Sigmoid colon (tissue), 7 donors: ENCODE measurements around the gene TBC1D19. TPM values are rescaled to one million over a fixed set of nuclear protein-coding genes. Genes with fewer than 3 reads are reported as not detected.
"Not testable (repeated sequence)": the region's sequence is repeated elsewhere in the genome, so short reads cannot be mapped to it uniquely, and the experiment has no call there.

Source experiments
- DNase-seq: peaks from one replicate; pipeline ENCODE4 v3.0.0-alpha.2; 2019
- H3K27ac ChIP-seq, 4 donors: fragments of 200-600 bp; sonication (generic); one replicate each; pipeline ENCODE4 v1.5.1; 2016 to 2019; ENCODE audit warnings: mild to moderate bottlenecking in 1 of 4
- H3K27me3 ChIP-seq, 3 donors: fragments of 200-600 bp; sonication (generic); one replicate each; pipeline ENCODE4 v1.5.1; 2019; ENCODE audit warnings: mild to moderate bottlenecking in 1 of 3
- H3K36me3 ChIP-seq, 4 donors: fragments of 200-600 bp; sonication (generic); one replicate each; pipeline ENCODE4 v1.5.1; 2016 to 2019
- H3K4me1 ChIP-seq, 4 donors: fragments of 200-600 bp; sonication (generic); one replicate each; pipeline ENCODE4 v1.5.1; 2017 to 2019
- H3K4me3 ChIP-seq, 4 donors: fragments of 200-600 bp; sonication (generic); one replicate each; pipeline ENCODE4 v1.5.1; 2017 to 2019; ENCODE audit warnings: mild to moderate bottlenecking in 2 of 4, moderate library complexity in 1 of 4
- H3K9me3 ChIP-seq, 4 donors: fragments of 200-600 bp in 3 of 4; sonication (generic) in 3 of 4; one replicate each; pipeline versions ENCODE4 v1.5.1 to v1.6.1; 2013 to 2019
- EP300 ChIP-seq, 4 donors: sonication (generic); formaldehyde crosslinking; IDR thresholded peaks; one replicate each; pipeline ENCODE4 v1.6.1; 2017; ENCODE audit warnings: antibody characterized with exemption in 4 of 4
- POLR2A ChIP-seq, 2 donors: fragments of 450-650 bp; IDR thresholded peaks; one replicate each; pipeline ENCODE4 v1.6.1; 2016; ENCODE audit warnings: antibody characterized with exemption in 2 of 2, mild to moderate bottlenecking in 2 of 2, moderate library complexity in 2 of 2
- POLR2AphosphoS5 ChIP-seq, 4 donors: sonication (generic); formaldehyde crosslinking; IDR thresholded peaks; one replicate each; pipeline ENCODE4 v1.6.1; 2017; ENCODE audit warnings: antibody characterized with exemption in 4 of 4
- WGBS, 2 donors: extraction: QIAGEN DNeasy Blood & Tissue Kit; methylation state at CpG; one replicate each; pipeline ENCODE4 v1.1.7; 2013; 5-methylcytosine and 5-hydroxymethylcytosine counted together
- intact Hi-C: fragments of 100-400 bp; cut with DNase I; formaldehyde crosslinking; loops from one replicate; pipeline ENCODE4 v1.15.1; 2023
- polyA plus RNA-seq, 3 donors: library from polyadenylated mRNA; stranded (reverse); fragments of 200-250 nt; gene quantifications; one replicate each; pipeline ENCODE4 v1.2.3, GENCODE V29; 2013
- total RNA-seq, 4 donors: library from RNA; depleted of rRNA; stranded (reverse); fragments of >200 nt; gene quantifications; one replicate each; pipeline ENCODE4 v1.1.0, GENCODE V29; 2016
- TF ChIP-seq, protein P1 (sequence below), 4 experiments: fragments of 450-650 bp in 3 of 4; fragments of 200-600 bp in 1 of 4; IDR thresholded peaks; one replicate each; pipeline ENCODE4 v1.5.1; 2016 to 2019; ENCODE audit warnings: antibody characterized with exemption in 4 of 4, mild to moderate bottlenecking in 3 of 4, moderate library complexity in 2 of 4
- donor health status: healthy with polysubstance abuse.
- donor health status: Bipolar disorder and iron deficiency.
- donor health status: healthy.

TBC1D19 gene
- total and polyA plus RNA-seq, 7 donors, result 1.4 to 31.8 (median 21.6) TPM

GRCh38 chr4:26573389-26573794, 10.5 kb upstream of the TBC1D19 start:
- WGBS, 2 donors, result 83 to 96% methylated on average over 1 of the region's 1 CpG
- Histone ChIP-seq H3K9me3 (no peaks in the 10 kb centered on the region), H3K27ac (no peak overlapping the region), H3K4me3 (no peak overlapping the region), H3K27me3 (no peaks in the 10 kb centered on the region), H3K36me3 (no peaks in the 10 kb centered on the region), H3K4me1 (peaks cover 0 to 15% (median 5%) of the 10 kb centered on the region in 4 donors)
- TF ChIP-seq POLR2AphosphoS5 (IDR thresholded peaks at IDR 0.05), result no peak
- TF ChIP-seq POLR2A (IDR thresholded peaks at IDR 0.05), result no peak
- no peak for DNase-seq
- intact Hi-C loops, result no loop called here

DNA sequence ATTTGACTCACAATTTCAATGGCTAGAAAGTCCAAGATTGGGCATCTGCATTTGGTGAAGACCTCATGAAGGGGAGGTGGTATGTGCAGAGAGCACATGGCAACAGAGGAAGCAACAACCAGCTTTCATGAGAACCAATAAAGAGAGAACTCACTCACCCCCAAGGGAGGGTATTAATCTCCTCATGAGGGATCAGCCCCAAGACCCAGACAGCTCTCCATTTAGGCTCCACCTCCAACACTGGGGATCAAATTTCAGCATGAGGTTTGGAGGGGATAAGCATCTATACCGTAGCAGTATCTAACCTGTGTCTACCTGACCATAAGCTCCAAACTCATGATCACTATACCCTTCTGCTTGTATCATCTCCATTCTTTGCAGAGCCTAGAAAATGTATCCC, 9.3 kb upstream of the TBC1D19 start:
- no peaks in the 10 kb centered on the region for H3K27me3 ChIP-seq
- H3K36me3 ChIP-seq, result no peaks in the 10 kb centered on the region
- WGBS, 2 donors, result 57 to 69% methylated on average over 1 of the region's 1 CpG
- no peak for DNase-seq
- intact Hi-C loops, result no loop called here
- H3K27ac ChIP-seq, result no peak overlapping the region
- TF ChIP-seq POLR2AphosphoS5 (IDR thresholded peaks at IDR 0.05) (no peak), EP300 (IDR thresholded peaks at IDR 0.05) (no peak), POLR2A (IDR thresholded peaks at IDR 0.05) (no peak)
- TF ChIP-seq, protein P1, sequence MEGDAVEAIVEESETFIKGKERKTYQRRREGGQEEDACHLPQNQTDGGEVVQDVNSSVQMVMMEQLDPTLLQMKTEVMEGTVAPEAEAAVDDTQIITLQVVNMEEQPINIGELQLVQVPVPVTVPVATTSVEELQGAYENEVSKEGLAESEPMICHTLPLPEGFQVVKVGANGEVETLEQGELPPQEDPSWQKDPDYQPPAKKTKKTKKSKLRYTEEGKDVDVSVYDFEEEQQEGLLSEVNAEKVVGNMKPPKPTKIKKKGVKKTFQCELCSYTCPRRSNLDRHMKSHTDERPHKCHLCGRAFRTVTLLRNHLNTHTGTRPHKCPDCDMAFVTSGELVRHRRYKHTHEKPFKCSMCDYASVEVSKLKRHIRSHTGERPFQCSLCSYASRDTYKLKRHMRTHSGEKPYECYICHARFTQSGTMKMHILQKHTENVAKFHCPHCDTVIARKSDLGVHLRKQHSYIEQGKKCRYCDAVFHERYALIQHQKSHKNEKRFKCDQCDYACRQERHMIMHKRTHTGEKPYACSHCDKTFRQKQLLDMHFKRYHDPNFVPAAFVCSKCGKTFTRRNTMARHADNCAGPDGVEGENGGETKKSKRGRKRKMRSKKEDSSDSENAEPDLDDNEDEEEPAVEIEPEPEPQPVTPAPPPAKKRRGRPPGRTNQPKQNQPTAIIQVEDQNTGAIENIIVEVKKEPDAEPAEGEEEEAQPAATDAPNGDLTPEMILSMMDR (IDR thresholded peaks at IDR 0.05), result no peak
- no peaks in the 10 kb centered on the region for H3K9me3 ChIP-seq
- H3K4me1 ChIP-seq, result peaks cover 0 to 15% (median 5%) of the 10 kb centered on the region in 4 donors
- no peak overlapping the region for H3K4me3 ChIP-seq

- Histone ChIP-seq H3K27ac (no peak overlapping the region), H3K4me1 (peaks cover 0 to 15% (median 5%) of the 10 kb centered on the region in 4 donors), H3K9me3 (no peaks in the 10 kb centered on the region), H3K27me3 (no peaks in the 10 kb centered on the region), H3K36me3 (no peaks in the 10 kb centered on the region), H3K4me3 (no peak overlapping the region)
- intact Hi-C loops, result loop anchor here (5.0 kb wide), 1 partner anchor 36 kb away; no protein-coding TSS in a partner anchor
- TF ChIP-seq, protein P1 (IDR thresholded peaks at IDR 0.05), result no peak
- TF ChIP-seq EP300 (IDR thresholded peaks at IDR 0.05), result no peak
- peak in 1 of 4 donors; percentile 20 for TF ChIP-seq POLR2AphosphoS5 (IDR thresholded peaks at IDR 0.05)
- no peak for TF ChIP-seq POLR2A (IDR thresholded peaks at IDR 0.05)
- no peak for DNase-seq
- WGBS, 2 donors, result 57 to 69% methylated on average over 7 of the region's 7 CpGs
Measured at GRCh38 chr4:26576231-26576739, 7.6 kb upstream of the TBC1D19 start.

GRCh38 chr4:26577066-26577465, 6.8 kb upstream of the TBC1D19 start:
- Histone ChIP-seq H3K27ac (no peak overlapping the region), H3K27me3 (no peaks in the 10 kb centered on the region), H3K36me3 (no peaks in the 10 kb centered on the region), H3K9me3 (no peaks in the 10 kb centered on the region), H3K4me3 (no peak overlapping the region), H3K4me1 (peaks cover 0 to 15% (median 5%) of the 10 kb centered on the region in 4 donors)
- TF ChIP-seq EP300 (IDR thresholded peaks at IDR 0.05) (no peak), POLR2A (IDR thresholded peaks at IDR 0.05) (no peak), POLR2AphosphoS5 (IDR thresholded peaks at IDR 0.05) (no peak)
- TF ChIP-seq, protein P1 (IDR thresholded peaks at IDR 0.05), result no peak
- intact Hi-C loops, result loop anchor here (5.0 kb wide), 1 partner anchor 35 kb away; no protein-coding TSS in a partner anchor
- no peak for DNase-seq
- 34 to 74% methylated on average over 2 of the region's 2 CpGs for WGBS, 2 donors

- DNase-seq, result no peak
- intact Hi-C loops, result loop anchor here (5.0 kb wide), 1 partner anchor 33 kb away; no protein-coding TSS in a partner anchor
- H3K4me1 ChIP-seq, result peaks cover 0 to 20% (median 7%) of the 10 kb centered on the region in 4 donors
- no peaks in the 10 kb centered on the region for H3K36me3 ChIP-seq
- H3K4me3 ChIP-seq, result no peak overlapping the region
- no peaks in the 10 kb centered on the region for H3K9me3 ChIP-seq
- TF ChIP-seq POLR2AphosphoS5 (IDR thresholded peaks at IDR 0.05) (no peak), EP300 (IDR thresholded peaks at IDR 0.05) (no peak), POLR2A (IDR thresholded peaks at IDR 0.05) (no peak)
- TF ChIP-seq, protein P1 (IDR thresholded peaks at IDR 0.05), result no peak
- H3K27me3 ChIP-seq, result no peaks in the 10 kb centered on the region
- WGBS, 2 donors, result 90 to 91% methylated on average over 5 of the region's 5 CpGs
- H3K27ac ChIP-seq, result no peak overlapping the region
Measured at GRCh38 chr4:26579169-26579568, 4.7 kb upstream of the TBC1D19 start.

DNA sequence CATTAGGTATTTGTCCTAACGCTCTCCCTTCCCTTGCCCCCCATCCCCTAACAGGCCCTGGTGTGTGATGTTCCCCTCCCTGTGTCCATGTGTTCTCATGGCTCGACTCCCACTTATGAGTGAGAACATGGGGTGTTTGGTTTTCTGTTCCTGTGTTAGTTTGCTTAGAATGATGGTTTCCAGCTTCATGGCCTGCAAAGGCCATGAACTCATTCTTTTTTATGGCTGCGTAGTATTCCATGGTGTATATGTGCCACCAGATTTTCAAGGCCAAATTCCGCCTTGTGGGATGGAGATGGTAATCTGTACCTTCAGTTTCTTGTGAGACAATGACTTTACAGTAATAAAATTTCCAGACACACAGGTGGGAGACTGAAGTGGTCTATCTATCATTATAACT, 2.5 kb upstream of the TBC1D19 start:
- not testable (repeated sequence) for H3K9me3 ChIP-seq, H3K4me3 ChIP-seq, H3K27ac ChIP-seq, DNase-seq, H3K36me3 ChIP-seq, H3K27me3 ChIP-seq
- 90 to 95% methylated on average over 4 of the region's 4 CpGs for WGBS, 2 donors
- H3K4me1 ChIP-seq, result peaks cover 0 to 27% (median 16%) of the 10 kb centered on the region in 4 donors
- intact Hi-C loops, result loop anchor here (10.0 kb wide), 2 partner anchors 127 to 283 kb away; partner anchors contain the start of gene STIM2
